Parathyroid adenoma (tissue), 2 donors: ENCODE data around the gene CCND2.

ENCODE experiments used
- H2AFZ ChIP-seq: fragments of 300-600 bp; sonication (generic); one replicate; pipeline ENCODE4 v1.7.0; 2017; ENCODE audit warnings: antibody characterized with exemption, mild to moderate bottlenecking
- H3K27ac ChIP-seq: fragments of 300-600 bp; sonication (generic); one replicate; pipeline ENCODE4 v1.7.0; 2017
- H3K27me3 ChIP-seq: fragments of 300-600 bp; sonication (generic); one replicate; pipeline ENCODE4 v1.7.0; 2017; ENCODE audit warnings: low read length; ENCODE audit not compliant: control insufficient read depth, insufficient read depth
- H3K36me3 ChIP-seq: fragments of 300-600 bp; sonication (generic); one replicate; pipeline ENCODE4 v1.7.0; 2017; ENCODE audit warnings: low read length; ENCODE audit not compliant: control insufficient read depth, insufficient read depth
- H3K4me1 ChIP-seq: fragments of 300-600 bp; sonication (generic); one replicate; pipeline ENCODE4 v1.7.0; 2017; ENCODE audit warnings: control low read depth
- H3K4me2 ChIP-seq: fragments of 300-600 bp; sonication (generic); one replicate; pipeline ENCODE4 v1.7.0; 2017; ENCODE audit warnings: low read length
- H3K4me3 ChIP-seq: fragments of 300-600 bp; sonication (generic); one replicate; pipeline ENCODE4 v1.7.0; 2017; ENCODE audit warnings: low read depth, low read length
- H3K79me2 ChIP-seq: fragments of 300-600 bp; sonication (generic); one replicate; pipeline ENCODE4 v1.7.0; 2017; ENCODE audit warnings: control low read depth
- H3K9ac ChIP-seq: fragments of 300-600 bp; sonication (generic); one replicate; pipeline ENCODE4 v1.7.0; 2017; ENCODE audit warnings: mild to moderate bottlenecking
- H3K9me3 ChIP-seq: fragments of 300-600 bp; sonication (generic); one replicate; pipeline ENCODE4 v1.7.0; 2017; ENCODE audit warnings: low read length; ENCODE audit not compliant: control insufficient read depth
- TF ChIP-seq, protein P1 (sequence below): fragments of 300-600 bp; sonication (generic); IDR thresholded peaks from one replicate; pipeline ENCODE4 v1.7.0; 2017; ENCODE audit warnings: antibody characterized with exemption, mild to moderate bottlenecking
- donor health status: primary hyperparathyroidism.

Gene CCND2

DNA sequence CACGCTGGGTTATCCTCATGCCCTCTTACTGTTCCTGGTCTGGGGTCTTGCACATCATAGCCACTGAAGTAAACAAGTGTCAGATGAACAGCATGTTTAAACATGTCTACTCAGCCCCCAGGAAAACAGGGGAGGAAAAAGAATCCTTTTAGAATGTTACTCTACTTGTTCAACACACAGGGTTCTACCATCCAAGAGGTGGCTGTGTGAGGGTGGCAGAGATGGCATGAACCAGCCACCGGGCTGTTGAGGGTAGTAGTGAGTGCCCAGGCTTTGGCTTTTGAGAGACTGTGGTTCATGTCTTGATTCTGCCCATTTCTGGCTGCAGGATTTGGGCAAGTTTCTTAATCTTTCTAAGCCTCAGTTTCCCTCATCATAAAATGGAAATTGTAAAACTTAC lies 21.6 kb upstream of the CCND2 start:
- Histone ChIP-seq H3K9me3 (no peaks in the 10 kb centered on the region), H3K4me1 (no peaks in the 10 kb centered on the region), H3K79me2 (no peaks in the 10 kb centered on the region), H2AFZ (no peak overlapping the region), H3K27ac (no peak overlapping the region), H3K4me3 (no peak overlapping the region), H3K27me3 (no peaks in the 10 kb centered on the region), H3K4me2 (no peak overlapping the region), H3K9ac (no peak overlapping the region), H3K36me3 (no peaks in the 10 kb centered on the region)
- TF ChIP-seq, protein P1, sequence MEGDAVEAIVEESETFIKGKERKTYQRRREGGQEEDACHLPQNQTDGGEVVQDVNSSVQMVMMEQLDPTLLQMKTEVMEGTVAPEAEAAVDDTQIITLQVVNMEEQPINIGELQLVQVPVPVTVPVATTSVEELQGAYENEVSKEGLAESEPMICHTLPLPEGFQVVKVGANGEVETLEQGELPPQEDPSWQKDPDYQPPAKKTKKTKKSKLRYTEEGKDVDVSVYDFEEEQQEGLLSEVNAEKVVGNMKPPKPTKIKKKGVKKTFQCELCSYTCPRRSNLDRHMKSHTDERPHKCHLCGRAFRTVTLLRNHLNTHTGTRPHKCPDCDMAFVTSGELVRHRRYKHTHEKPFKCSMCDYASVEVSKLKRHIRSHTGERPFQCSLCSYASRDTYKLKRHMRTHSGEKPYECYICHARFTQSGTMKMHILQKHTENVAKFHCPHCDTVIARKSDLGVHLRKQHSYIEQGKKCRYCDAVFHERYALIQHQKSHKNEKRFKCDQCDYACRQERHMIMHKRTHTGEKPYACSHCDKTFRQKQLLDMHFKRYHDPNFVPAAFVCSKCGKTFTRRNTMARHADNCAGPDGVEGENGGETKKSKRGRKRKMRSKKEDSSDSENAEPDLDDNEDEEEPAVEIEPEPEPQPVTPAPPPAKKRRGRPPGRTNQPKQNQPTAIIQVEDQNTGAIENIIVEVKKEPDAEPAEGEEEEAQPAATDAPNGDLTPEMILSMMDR, result no peak

DNA sequence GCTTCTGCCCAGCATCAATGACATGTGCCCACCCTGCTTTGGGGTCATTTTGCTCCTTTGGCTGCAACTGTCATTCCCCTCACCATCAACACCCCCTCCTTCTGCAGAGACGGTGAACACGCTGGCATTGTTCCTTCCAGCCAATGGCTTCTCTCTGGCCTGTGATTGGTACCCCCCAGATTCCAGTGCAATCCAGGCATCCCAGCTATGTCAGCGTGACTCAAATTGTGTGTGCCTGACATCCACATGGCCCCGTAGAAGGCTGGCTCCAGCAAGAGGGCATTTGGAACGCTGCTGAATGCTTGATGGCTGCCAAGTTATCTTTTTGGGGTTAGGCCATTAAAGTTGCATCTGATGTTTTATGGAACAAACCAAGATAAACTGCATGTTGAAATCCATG lies 21.0 kb upstream of the CCND2 start:
- H3K27me3 ChIP-seq, result no peaks in the 10 kb centered on the region
- H3K36me3 ChIP-seq, result no peaks in the 10 kb centered on the region
- H3K9me3 ChIP-seq, result no peaks in the 10 kb centered on the region
- no peak overlapping the region for H3K4me2 ChIP-seq
- H2AFZ ChIP-seq, result no peak overlapping the region
- TF ChIP-seq, protein P1, result no peak
- H3K27ac ChIP-seq, result no peak overlapping the region
- H3K79me2 ChIP-seq, result no peaks in the 10 kb centered on the region
- H3K4me1 ChIP-seq, result no peaks in the 10 kb centered on the region
- no peak overlapping the region for H3K4me3 ChIP-seq
- no peak overlapping the region for H3K9ac ChIP-seq

DNA sequence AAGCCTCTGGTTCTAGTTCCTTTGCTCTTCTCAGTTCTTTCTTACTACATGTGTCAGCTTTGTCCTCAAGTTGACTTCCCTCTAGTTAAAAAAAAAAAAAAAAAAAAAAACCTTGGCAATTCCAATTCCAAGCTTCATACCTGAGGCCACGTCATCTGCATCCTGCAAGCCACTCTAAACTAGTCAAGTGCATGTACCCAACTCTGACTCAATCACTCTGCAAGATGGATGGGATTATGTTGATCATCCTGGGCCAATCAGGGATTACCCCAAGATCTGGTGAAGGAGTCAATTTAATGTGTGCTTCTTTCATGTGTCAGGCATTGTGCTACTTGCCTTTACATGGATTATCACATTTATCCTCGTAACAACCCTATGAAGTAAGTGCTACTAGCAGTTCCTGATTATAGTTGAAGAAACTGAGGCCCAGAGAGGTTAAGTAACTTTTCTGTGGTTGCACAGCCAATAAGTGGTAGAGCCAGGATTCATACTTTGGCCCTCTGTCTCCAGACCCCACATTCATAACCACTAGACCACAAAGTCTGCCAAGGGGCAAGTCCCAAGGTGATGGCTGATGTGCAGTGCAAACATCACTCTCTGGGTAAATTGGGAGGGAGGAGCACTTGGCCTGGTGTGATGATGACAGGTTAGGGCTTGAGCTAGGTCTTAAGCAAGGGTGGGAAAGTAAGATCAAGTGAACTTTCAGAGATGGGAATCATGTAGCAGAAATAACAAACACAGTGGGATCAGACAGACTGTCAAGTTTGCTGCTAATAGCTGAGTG lies 17.3 kb upstream of the CCND2 start:
- no peak overlapping the region for H3K9ac ChIP-seq
- TF ChIP-seq, protein P1, result no peak
- no peaks in the 10 kb centered on the region for H3K27me3 ChIP-seq
- H3K4me1 ChIP-seq, result no peaks in the 10 kb centered on the region
- no peaks in the 10 kb centered on the region for H3K79me2 ChIP-seq
- H3K27ac ChIP-seq, result no peak overlapping the region
- no peak overlapping the region for H3K4me2 ChIP-seq
- H2AFZ ChIP-seq, result no peak overlapping the region
- no peaks in the 10 kb centered on the region for H3K9me3 ChIP-seq
- H3K36me3 ChIP-seq, result no peaks in the 10 kb centered on the region
- no peak overlapping the region for H3K4me3 ChIP-seq

DNA sequence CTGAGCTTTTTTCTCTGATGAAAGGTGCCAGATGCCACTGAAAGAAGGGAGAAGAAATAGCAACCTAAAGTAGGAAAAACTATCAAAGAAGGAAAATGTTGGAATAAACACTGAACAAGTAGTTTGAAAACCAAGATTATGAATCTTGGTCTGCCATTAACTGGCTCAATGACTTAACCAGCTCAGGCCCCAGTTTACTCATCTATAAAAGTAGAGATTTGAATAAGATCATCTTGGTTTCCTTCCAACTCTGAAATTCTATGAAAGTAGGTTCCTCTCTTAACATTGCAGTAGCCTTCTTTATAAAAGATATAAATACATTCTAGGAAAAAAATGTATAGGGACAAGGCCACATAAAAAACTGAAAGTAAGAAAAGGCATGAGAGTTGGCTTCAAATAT lies 16.1 kb upstream of the CCND2 start:
- no peaks in the 10 kb centered on the region for H3K27me3 ChIP-seq
- TF ChIP-seq, protein P1, result no peak
- H3K9ac ChIP-seq, result no peak overlapping the region
- H3K27ac ChIP-seq, result no peak overlapping the region
- no peaks in the 10 kb centered on the region for H3K4me1 ChIP-seq
- H3K4me2 ChIP-seq, result no peak overlapping the region
- no peak overlapping the region for H2AFZ ChIP-seq
- H3K9me3 ChIP-seq, result no peaks in the 10 kb centered on the region
- H3K79me2 ChIP-seq, result no peaks in the 10 kb centered on the region
- H3K4me3 ChIP-seq, result no peak overlapping the region
- no peaks in the 10 kb centered on the region for H3K36me3 ChIP-seq

DNA sequence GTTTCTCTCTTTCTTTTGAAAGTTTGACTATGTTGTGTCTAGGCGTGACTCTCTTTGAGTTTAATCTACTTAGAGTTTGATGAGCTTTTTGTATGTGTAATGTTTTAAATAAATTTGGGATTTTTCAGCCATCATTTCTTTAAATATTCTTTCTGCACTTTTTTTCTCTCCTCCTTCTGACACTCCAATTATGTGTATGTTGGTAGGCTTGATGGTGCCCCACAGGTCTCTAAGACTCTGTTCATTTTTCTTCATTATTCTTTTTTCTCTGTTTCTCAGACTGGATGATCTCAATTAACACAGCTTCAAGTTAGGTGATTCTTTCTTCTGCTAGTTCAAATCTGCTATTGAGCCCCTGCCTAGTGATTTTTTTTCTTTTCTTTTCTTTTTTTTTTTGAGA lies 14.5 kb upstream of the CCND2 start:
- Histone ChIP-seq H3K36me3 (no peaks in the 10 kb centered on the region), H3K4me3 (no peak overlapping the region), H3K79me2 (no peaks in the 10 kb centered on the region), H2AFZ (no peak overlapping the region), H3K9ac (no peak overlapping the region), H3K27me3 (no peaks in the 10 kb centered on the region), H3K4me2 (no peak overlapping the region), H3K4me1 (no peaks in the 10 kb centered on the region), H3K9me3 (no peaks in the 10 kb centered on the region), H3K27ac (no peak overlapping the region)
- TF ChIP-seq, protein P1, result no peak
